Activated CD8-positive, alpha-beta memory T cell treated with anti-CD3 and anti-CD28 coated beads, Interleukin-2, amount 50 U/mL, for 1 hour (primary cell): ENCODE data around the gene EIF2AK2.
"Not testable (repeated sequence)": the region's sequence is repeated elsewhere in the genome, so short reads cannot be mapped to it uniquely, and the experiment has no call there.

Source experiments
- DNase-seq: peaks from one replicate; pipeline ENCODE4 v3.0.0-alpha.2; 2020; ENCODE audit errors: extremely low read depth

Gene EIF2AK2

GRCh38 chr2:37156857-37157714 lies at the start of gene EIF2AK2:
Gene EIF2AK2, minus strand, starts transcription at chr2:37156980. Its CDS starts 9,174 bp downstream, at chr2:37147806.
- DNase-seq = peak; percentile 53

- no peak for DNase-seq
These were observed 49.0 kb upstream of the EIF2AK2 start for GRCh38 chr2:37205689-37206341.

GRCh38 chr2:37205071-37205661 lies 48.4 kb upstream of the EIF2AK2 start:
- DNase-seq = not testable (repeated sequence)

- no peak for DNase-seq
These were observed 46.9 kb upstream of the EIF2AK2 start for GRCh38 chr2:37203708-37204107.

- peak; percentile 7 for DNase-seq
These were observed 45.0 kb upstream of the EIF2AK2 start for GRCh38 chr2:37201766-37202165.

GRCh38 chr2:37201208-37201607 lies 44.4 kb upstream of the EIF2AK2 start:
- no peak for DNase-seq

- DNase-seq = no peak
These were observed 41.9 kb upstream of the EIF2AK2 start for GRCh38 chr2:37198681-37199065.

GRCh38 chr2:37196320-37197195 lies 39.8 kb upstream of the EIF2AK2 start, which contains the start of gene CEBPZOS:
Gene CEBPZOS, plus strand, starts transcription at chr2:37196496. Its CDS starts 3,209 bp downstream, at chr2:37199705.
- DNase-seq = peak; percentile 81

- not testable (repeated sequence) for DNase-seq
These were observed 39.1 kb upstream of the EIF2AK2 start for GRCh38 chr2:37195862-37196319.

GRCh38 chr2:37192551-37192950 lies 35.8 kb upstream of the EIF2AK2 start:
- DNase-seq = no peak

GRCh38 chr2:37191747-37192146 lies 35.0 kb upstream of the EIF2AK2 start:
- no peak for DNase-seq

- no peak for DNase-seq
These were observed 34.5 kb upstream of the EIF2AK2 start for GRCh38 chr2:37191253-37191652.

- DNase-seq = no peak
These were observed 33.5 kb upstream of the EIF2AK2 start for GRCh38 chr2:37190290-37190689.

GRCh38 chr2:37189452-37190153 lies 32.8 kb upstream of the EIF2AK2 start:
- no peak for DNase-seq

GRCh38 chr2:37188570-37188969 lies 31.8 kb upstream of the EIF2AK2 start, which contains the start of gene SULT6B1:
Gene SULT6B1, minus strand, starts transcription at chr2:37188670. Its CDS starts 30 bp downstream, at chr2:37188640.
- DNase-seq = no peak

GRCh38 chr2:37181726-37182684 lies 25.2 kb upstream of the EIF2AK2 start:
- DNase-seq = no peak

- DNase-seq = no peak
These were observed 23.9 kb upstream of the EIF2AK2 start for GRCh38 chr2:37180640-37181039.

GRCh38 chr2:37180006-37180639 lies 23.3 kb upstream of the EIF2AK2 start:
- no peak for DNase-seq

GRCh38 chr2:37173741-37174140 lies 17.0 kb upstream of the EIF2AK2 start:
- DNase-seq = no peak
